NCI-H2081 treated with DMSO at 0.1 percent for 48 hours (cell line): ENCODE data around the gene RBM17.
A peak's percentile ranks its signal among the peaks of the same experiment; 100 is the strongest.
"Not testable (repeated sequence)": the region's sequence is repeated elsewhere in the genome, so short reads cannot be mapped to it uniquely, and the experiment has no call there.

Experiments used
- DNase-seq: peaks from one replicate; lab custom pipeline; 2025; lab: John Stamatoyannopoulos, UW

Gene RBM17

GRCh38 chr10:6088721-6089333, at the start of gene RBM17:
Gene RBM17 (plus strand): TSS chr10:6089034. CDS start chr10:6097066, 8,032 bp downstream.
- DNase-seq, result peak; percentile 15

GRCh38 chr10:6039711-6040110, 49.1 kb upstream of the RBM17 start:
- no peak for DNase-seq

- no peak for DNase-seq
Measured at GRCh38 chr10:6040205-6040604, 48.6 kb upstream of the RBM17 start.

GRCh38 chr10:6043377-6043776, 45.5 kb upstream of the RBM17 start:
- DNase-seq, result not testable (repeated sequence)

GRCh38 chr10:6044060-6044459, 44.8 kb upstream of the RBM17 start:
- DNase-seq, result no peak

GRCh38 chr10:6044751-6045313, 44.0 kb upstream of the RBM17 start:
- no peak for DNase-seq

- no peak for DNase-seq
Measured at GRCh38 chr10:6045314-6045848, 43.5 kb upstream of the RBM17 start.

GRCh38 chr10:6045878-6046772, 42.7 kb upstream of the RBM17 start:
- no peak for DNase-seq

- DNase-seq, result no peak
Measured at GRCh38 chr10:6046773-6047611, 41.8 kb upstream of the RBM17 start.

- DNase-seq, result no peak
Measured at GRCh38 chr10:6047847-6048246, 41.0 kb upstream of the RBM17 start.

- DNase-seq, result no peak
Measured at GRCh38 chr10:6048281-6049030, 40.4 kb upstream of the RBM17 start.

- no peak for DNase-seq
Measured at GRCh38 chr10:6049031-6049400, 39.8 kb upstream of the RBM17 start.

- no peak for DNase-seq
Measured at GRCh38 chr10:6050801-6051445, 37.9 kb upstream of the RBM17 start.

- no peak for DNase-seq
Measured at GRCh38 chr10:6052247-6053221, 36.3 kb upstream of the RBM17 start.

GRCh38 chr10:6053303-6053702, 35.5 kb upstream of the RBM17 start:
- DNase-seq, result no peak

GRCh38 chr10:6053816-6054631, 34.8 kb upstream of the RBM17 start:
- no peak for DNase-seq

- no peak for DNase-seq
Measured at GRCh38 chr10:6054884-6055283, 34.0 kb upstream of the RBM17 start.

- no peak for DNase-seq
Measured at GRCh38 chr10:6055929-6056328, 32.9 kb upstream of the RBM17 start.
